Ovary (tissue), 3 donors: ENCODE results near the gene SLC39A12.

Experiments used
- CTCF ChIP-seq, 3 donors: fragments of 450-650 bp in 2 of 3; fragments of 200-600 bp in 1 of 3; IDR thresholded peaks; one replicate each; pipeline versions ENCODE4 v1.5.1 to v1.8.0; 2016 to 2022; ENCODE audit warnings: antibody characterized with exemption in 3 of 3, mild to moderate bottlenecking in 1 of 3
- EP300 ChIP-seq: sonication (generic); formaldehyde crosslinking; IDR thresholded peaks from one replicate; pipeline ENCODE4 v1.6.1; 2017; ENCODE audit warnings: antibody characterized with exemption
- POLR2A ChIP-seq: fragments of 450-650 bp; IDR thresholded peaks from one replicate; pipeline ENCODE4 v1.6.1; 2017; ENCODE audit warnings: antibody characterized with exemption, mild to moderate bottlenecking, moderate library complexity
- donor health status: DM: no; HTN: no; CAD: no.

GRCh38 chr10:17910125-17910789 is 41.5 kb upstream of the SLC39A12 start:
- peak in 2 of 3 donors; percentile 18 to 29 for TF ChIP-seq CTCF (IDR thresholded peaks at IDR 0.05)
- no peak for TF ChIP-seq EP300
- no peak for TF ChIP-seq POLR2A
